SU-DHL-6 (cell line): ENCODE measurements around the gene DCUN1D2.

Source experiments
- H2AFZ ChIP-seq: fragments of 200-600 bp; sonication (generic); 2 replicates; pipeline ENCODE4 v1.6.1; 2014; ENCODE audit warnings: low read depth, mild to moderate bottlenecking, moderate library complexity, mixed read lengths, antibody characterized with exemption, low read length; ENCODE audit not compliant: severe bottlenecking
- H3F3A ChIP-seq: fragments of 200-600 bp; shearing (Covaris generic); 2 replicates; pipeline ENCODE4 v1.6.0; 2016; ENCODE audit warnings: antibody characterized with exemption, mild to moderate bottlenecking; ENCODE audit not compliant: insufficient read depth
- H3K27ac ChIP-seq: fragments of 200-600 bp; sonication (generic); 2 replicates; pipeline ENCODE4 v1.5.1; 2016; ENCODE audit warnings: low read depth, mild to moderate bottlenecking, low read length, moderate library complexity, mixed read lengths
- H3K27me3 ChIP-seq: fragments of 200-600 bp; sonication (generic), shearing (Covaris generic); 2 replicates; pipeline ENCODE4 v1.6.0; 2014; ENCODE audit warnings: mild to moderate bottlenecking, low read length
- H3K36me3 ChIP-seq: fragments of 200-600 bp; sonication (generic); 2 replicates; pipeline ENCODE4 v1.6.1; 2014; ENCODE audit warnings: mild to moderate bottlenecking, low read length, mixed read lengths
- H3K4me2 ChIP-seq: fragments of 300-600, 200-600 bp; shearing (Covaris generic), sonication (generic); 2 replicates; pipeline ENCODE4 v1.6.0; 2014; ENCODE audit warnings: low read length, low read depth, mild to moderate bottlenecking; ENCODE audit not compliant: poor library complexity, severe bottlenecking
- H3K4me3 ChIP-seq: fragments of 200-600 bp; sonication (generic); 2 replicates; pipeline ENCODE4 v1.5.1; 2014; ENCODE audit warnings: antibody characterized with exemption, low read length, mild to moderate bottlenecking, mixed read lengths; ENCODE audit not compliant: insufficient read depth, poor library complexity, severe bottlenecking
- H3K79me2 ChIP-seq: fragments of 200-600 bp; sonication (generic); 2 replicates; pipeline ENCODE4 v1.6.1; 2014; ENCODE audit warnings: mild to moderate bottlenecking, low read length, moderate library complexity; ENCODE audit not compliant: insufficient read depth
- H3K9ac ChIP-seq: fragments of 200-600 bp; sonication (generic); 2 replicates; pipeline ENCODE4 v1.7.0; 2014; ENCODE audit warnings: mild to moderate bottlenecking, low read length
- H3K9me2 ChIP-seq: fragments of 200-600 bp; sonication (generic); replicated peaks from 2 replicates; pipeline ENCODE4 v1.6.1; 2014; ENCODE audit warnings: low read length; ENCODE audit not compliant: insufficient read depth
- H3K9me3 ChIP-seq: fragments of 200-600 bp; sonication (generic); 2 replicates; pipeline ENCODE4 v1.6.1; 2014; ENCODE audit warnings: low read length, mixed read lengths; ENCODE audit not compliant: insufficient read depth
- H4K20me1 ChIP-seq: fragments of 200-600 bp; sonication (generic); 2 replicates; pipeline ENCODE4 v1.6.1; 2014; ENCODE audit warnings: low read depth, mild to moderate bottlenecking, antibody characterized with exemption, low read length, moderate library complexity, mixed read lengths
- CTCF ChIP-seq: fragments of 200-600 bp; sonication (generic); IDR thresholded peaks from one replicate; pipeline ENCODE4 v1.5.1; 2017; ENCODE audit warnings: antibody characterized with exemption, mild to moderate bottlenecking, low read length, moderate library complexity; ENCODE audit not compliant: insufficient read depth, poor library complexity, severe bottlenecking
- EZH2phosphoT487 ChIP-seq: fragments of 200-600 bp; sonication (generic), shearing (Covaris generic); conservative IDR thresholded peaks from 2 replicates; pipeline ENCODE4 v1.6.1; 2018; ENCODE audit warnings: mild to moderate bottlenecking, antibody characterized with exemption, low read length, moderate library complexity, mixed read lengths

DCUN1D2 gene

GRCh38 chr13:113469582-113469981 is 20.9 kb downstream of the DCUN1D2 start:
- H3K9ac ChIP-seq = no peak overlapping the region
- no peak overlapping the region for H3K27ac ChIP-seq
- H3K36me3 ChIP-seq = peaks cover 9% of the 10 kb centered on the region; the same call in 1 of the 2 replicates
- H2AFZ ChIP-seq = no peak overlapping the region
- TF ChIP-seq CTCF = no peak
- no peak for TF ChIP-seq EZH2phosphoT487
- no peaks in the 10 kb centered on the region for H3K9me2 ChIP-seq
- no peaks in the 10 kb centered on the region for H3K27me3 ChIP-seq
- no peak overlapping the region for H3K4me3 ChIP-seq
- no peaks in the 10 kb centered on the region for H3F3A ChIP-seq
- H4K20me1 ChIP-seq = no peaks in the 10 kb centered on the region
- no peak overlapping the region for H3K4me2 ChIP-seq
- peaks cover 4% of the 10 kb centered on the region; the same call in 1 of the 2 replicates for H3K79me2 ChIP-seq
- no peaks in the 10 kb centered on the region for H3K9me3 ChIP-seq

- H3F3A ChIP-seq = no peaks in the 10 kb centered on the region
- H3K9me2 ChIP-seq = no peaks in the 10 kb centered on the region
- H3K4me2 ChIP-seq = no peak overlapping the region
- TF ChIP-seq EZH2phosphoT487 (no peak), CTCF (no peak)
- H3K9ac ChIP-seq = no peak overlapping the region
- no peaks in the 10 kb centered on the region for H3K27me3 ChIP-seq
- peaks cover 4% of the 10 kb centered on the region; the same call in 1 of the 2 replicates for H3K79me2 ChIP-seq
- H4K20me1 ChIP-seq = no peaks in the 10 kb centered on the region
- H2AFZ ChIP-seq = no peak overlapping the region
- H3K27ac ChIP-seq = no peak overlapping the region
- no peak overlapping the region for H3K4me3 ChIP-seq
- no peaks in the 10 kb centered on the region for H3K9me3 ChIP-seq
- peaks cover 9% of the 10 kb centered on the region; the same call in 1 of the 2 replicates for H3K36me3 ChIP-seq
Observed at GRCh38 chr13:113468472-113469201, 21.9 kb downstream of the DCUN1D2 start.

GRCh38 chr13:113468029-113468428 is 22.5 kb downstream of the DCUN1D2 start:
- H3K79me2 ChIP-seq = peaks cover 4% of the 10 kb centered on the region; the same call in 1 of the 2 replicates
- H2AFZ ChIP-seq = no peak overlapping the region
- H3K4me3 ChIP-seq = no peak overlapping the region
- peaks cover 9% of the 10 kb centered on the region; the same call in 1 of the 2 replicates for H3K36me3 ChIP-seq
- no peaks in the 10 kb centered on the region for H3F3A ChIP-seq
- no peaks in the 10 kb centered on the region for H3K27me3 ChIP-seq
- no peak overlapping the region for H3K4me2 ChIP-seq
- no peaks in the 10 kb centered on the region for H4K20me1 ChIP-seq
- H3K27ac ChIP-seq = no peak overlapping the region
- H3K9me3 ChIP-seq = no peaks in the 10 kb centered on the region
- no peak overlapping the region for H3K9ac ChIP-seq
- TF ChIP-seq EZH2phosphoT487 (no peak), CTCF (no peak)
- no peaks in the 10 kb centered on the region for H3K9me2 ChIP-seq
